Neural progenitor cell (in vitro differentiated cells): ENCODE data around the gene ADRA2B.

Experiments used
- CTCF ChIP-seq: fragments of 200-600 bp; sonication (generic); IDR thresholded peaks from 2 replicates; pipeline ENCODE4 v1.5.1; 2017; ENCODE audit warnings: antibody characterized with exemption, mild to moderate bottlenecking
- EZH2 ChIP-seq: fragments of 200-600 bp; sonication (generic); IDR thresholded peaks from 2 replicates; pipeline ENCODE4 v1.6.1; 2017; ENCODE audit warnings: antibody characterized with exemption, mild to moderate bottlenecking, moderate library complexity
- EZH2phosphoT487 ChIP-seq: fragments of 200-600 bp; sonication (generic); IDR thresholded peaks from 2 replicates; pipeline ENCODE4 v1.6.1; 2017; ENCODE audit warnings: antibody characterized with exemption

- no peak for TF ChIP-seq EZH2
- no peak for TF ChIP-seq CTCF
- TF ChIP-seq EZH2phosphoT487, result no peak
Observed at GRCh38 chr2:96156926-96157648, 40.7 kb upstream of the ADRA2B start.
